Activated naive CD8-positive, alpha-beta T cell treated with anti-CD3 and anti-CD28 coated beads, Interleukin-2, amount 10 ng/mL, durations not matched to agents 7 days and 5 days (primary cell): ENCODE data around the gene FREY1. TPM values are rescaled to one million over a fixed set of nuclear protein-coding genes. Genes with fewer than 3 reads are reported as not detected.

ENCODE experiments used
- ATAC-seq: fragments of 150-1000 bp; cut with Tn5 transposase; one replicate; pipeline ENCODE4 v1.10.0; 2021; ENCODE audit warnings: low read depth, moderate library complexity
- POLR2A ChIA-PET: fragments of 350-600 bp; sonication (Branson Sonifier 250); formaldehyde crosslinking; loops from one replicate; lab custom pipeline; 2021; ENCODE audit warnings: antibody characterized with exemption; lab: Charles Lee
- DNase-seq: peaks from one replicate; pipeline ENCODE4 v3.0.0; 2021
- H3K27ac Mint-ChIP-seq: one replicate; pipeline ENCODE4 v1.8.0; 2022; ENCODE audit warnings: mild to moderate bottlenecking, mixed read lengths
- H3K27me3 Mint-ChIP-seq: one replicate; pipeline ENCODE4 v1.8.0; 2022; ENCODE audit warnings: mild to moderate bottlenecking, moderate library complexity, mixed read lengths
- H3K36me3 Mint-ChIP-seq: one replicate; pipeline ENCODE4 v1.8.0; 2021; ENCODE audit warnings: mild to moderate bottlenecking, mixed read lengths
- H3K4me1 Mint-ChIP-seq: one replicate; pipeline ENCODE4 v1.8.0; 2021; ENCODE audit warnings: mixed read lengths
- H3K4me3 Mint-ChIP-seq: one replicate; pipeline ENCODE4 v1.8.0; 2022; ENCODE audit warnings: mild to moderate bottlenecking, moderate library complexity, mixed read lengths
- H3K9me3 Mint-ChIP-seq: one replicate; pipeline ENCODE4 v1.8.0; 2021; ENCODE audit warnings: mixed read lengths
- total RNA-seq, 2 experiments: library from RNA; stranded (reverse); gene quantifications; one replicate each; pipeline ENCODE4 v1.2.3, GENCODE V29; 2021

The FREY1 gene
- total RNA-seq, 2 experiments from 2014 or later, result 3.9 TPM

DNA sequence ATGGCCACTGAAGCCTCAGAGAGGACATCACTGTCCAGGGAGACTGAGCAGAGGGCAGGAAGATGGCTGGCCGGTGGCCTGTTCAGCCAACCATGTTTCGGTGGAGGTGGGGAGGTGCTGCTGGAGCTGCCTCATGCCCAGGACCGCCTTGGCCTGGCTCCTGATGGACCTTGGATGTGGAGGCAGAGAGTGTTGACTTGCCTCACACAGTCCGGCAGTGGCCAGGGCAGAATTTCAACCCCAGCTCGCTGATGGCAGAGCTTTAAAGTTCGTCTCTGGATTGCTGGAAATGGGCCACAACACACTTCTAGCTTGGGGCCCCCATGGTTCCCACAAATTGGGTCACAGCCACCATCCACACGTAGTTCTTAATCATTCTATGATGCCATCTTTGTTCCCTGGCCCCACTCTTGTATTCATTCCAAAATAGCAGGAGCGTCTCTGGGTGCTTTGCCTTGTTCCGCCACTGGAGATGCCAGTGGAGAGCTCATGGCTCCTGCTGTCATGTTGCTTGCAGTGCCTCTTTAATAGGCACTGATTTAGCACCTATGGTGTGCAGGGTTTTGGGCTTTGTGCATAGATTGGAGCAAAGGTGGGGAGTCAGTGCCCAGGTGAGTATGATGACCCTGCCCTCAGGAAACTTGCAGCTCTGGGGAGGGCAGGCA lies 16.1 kb downstream of the FREY1 start:
- Mint-ChIP-seq H3K27ac (no peak overlapping the region), H3K9me3 (no peaks in the 10 kb centered on the region), H3K36me3 (no peaks in the 10 kb centered on the region), H3K4me1 (no peaks in the 10 kb centered on the region), H3K27me3 (peaks cover 10% of the 10 kb centered on the region), H3K4me3 (no peak overlapping the region)
- ATAC-seq (no peak), DNase-seq (no peak)
- POLR2A ChIA-PET, result no interaction called here

- Mint-ChIP-seq H3K36me3 (no peaks in the 10 kb centered on the region), H3K4me1 (peaks cover 3% of the 10 kb centered on the region), H3K27ac (no peak overlapping the region), H3K27me3 (peaks cover 6% of the 10 kb centered on the region), H3K9me3 (no peaks in the 10 kb centered on the region), H3K4me3 (no peak overlapping the region)
- POLR2A ChIA-PET, result no interaction called here
- DNase-seq (no peak), ATAC-seq (no peak)
These were observed 17.1 kb downstream of the FREY1 start for GRCh38 chr11:45889966-45890365.

- ATAC-seq (no peak), DNase-seq (no peak)
- H3K4me3 Mint-ChIP-seq, result no peak overlapping the region
- POLR2A ChIA-PET, result no interaction called here
- H3K4me1 Mint-ChIP-seq, result peaks cover 4% of the 10 kb centered on the region
- H3K27me3 Mint-ChIP-seq, result peaks cover 7% of the 10 kb centered on the region
- no peak overlapping the region for H3K27ac Mint-ChIP-seq
- no peaks in the 10 kb centered on the region for H3K9me3 Mint-ChIP-seq
- no peaks in the 10 kb centered on the region for H3K36me3 Mint-ChIP-seq
These were observed 17.5 kb downstream of the FREY1 start for GRCh38 chr11:45889555-45889954.

GRCh38 chr11:45887587-45887986 lies 19.5 kb downstream of the FREY1 start:
- peaks cover 4% of the 10 kb centered on the region for H3K4me1 Mint-ChIP-seq
- H3K27me3 Mint-ChIP-seq, result peaks cover 9% of the 10 kb centered on the region
- POLR2A ChIA-PET, result no interaction called here
- no peak overlapping the region for H3K4me3 Mint-ChIP-seq
- DNase-seq (no peak), ATAC-seq (no peak)
- no peaks in the 10 kb centered on the region for H3K9me3 Mint-ChIP-seq
- no peaks in the 10 kb centered on the region for H3K36me3 Mint-ChIP-seq
- no peak overlapping the region for H3K27ac Mint-ChIP-seq

DNA sequence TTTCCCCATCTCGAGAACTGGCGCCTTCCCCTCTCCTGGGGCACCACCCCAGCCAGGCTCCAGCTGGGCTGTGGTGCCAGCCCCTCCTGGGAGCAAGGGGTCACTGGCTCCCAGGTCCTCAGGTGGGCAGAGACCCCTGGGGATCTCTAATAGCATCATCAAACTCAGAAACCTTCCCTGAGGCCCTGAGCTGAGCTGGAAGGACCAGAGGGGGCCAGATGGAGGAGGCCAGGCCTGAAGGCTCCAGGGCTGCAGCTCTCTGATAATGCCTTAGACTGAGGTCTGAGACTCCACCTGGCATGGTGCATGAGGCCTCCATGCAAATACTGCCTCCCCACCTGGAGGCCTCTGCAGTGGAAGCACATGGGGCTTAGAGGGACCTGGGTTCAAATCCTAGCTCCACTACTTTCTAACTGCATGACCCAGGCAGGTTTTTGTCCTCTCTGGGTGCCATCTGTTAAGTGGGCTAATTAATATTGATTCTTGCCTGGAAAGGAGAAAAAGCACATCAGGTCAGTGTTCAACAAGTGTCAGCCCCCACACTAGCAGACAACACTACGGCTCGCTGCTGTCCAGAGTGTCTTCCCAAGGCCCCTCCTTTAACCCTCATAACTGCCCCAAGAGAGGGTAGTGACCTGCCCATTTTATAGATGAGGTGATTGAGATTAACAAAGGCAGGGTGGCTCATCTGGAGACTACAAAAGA lies 20.1 kb downstream of the FREY1 start:
- Mint-ChIP-seq H3K27ac (no peak overlapping the region), H3K36me3 (no peaks in the 10 kb centered on the region), H3K27me3 (peaks cover 8% of the 10 kb centered on the region), H3K9me3 (no peaks in the 10 kb centered on the region), H3K4me3 (peak overlapping the region; percentile 10), H3K4me1 (peaks cover 4% of the 10 kb centered on the region)
- DNase-seq, result no peak
- no peak for ATAC-seq
- POLR2A ChIA-PET, result no interaction called here

- Mint-ChIP-seq H3K9me3 (no peaks in the 10 kb centered on the region), H3K36me3 (no peaks in the 10 kb centered on the region), H3K27me3 (peaks cover 7% of the 10 kb centered on the region), H3K27ac (no peak overlapping the region), H3K4me1 (peaks cover 4% of the 10 kb centered on the region), H3K4me3 (peak overlapping the region; percentile 10)
- POLR2A ChIA-PET, result no interaction called here
- DNase-seq (no peak), ATAC-seq (no peak)
These were observed 20.9 kb downstream of the FREY1 start for GRCh38 chr11:45885921-45886721.

DNA sequence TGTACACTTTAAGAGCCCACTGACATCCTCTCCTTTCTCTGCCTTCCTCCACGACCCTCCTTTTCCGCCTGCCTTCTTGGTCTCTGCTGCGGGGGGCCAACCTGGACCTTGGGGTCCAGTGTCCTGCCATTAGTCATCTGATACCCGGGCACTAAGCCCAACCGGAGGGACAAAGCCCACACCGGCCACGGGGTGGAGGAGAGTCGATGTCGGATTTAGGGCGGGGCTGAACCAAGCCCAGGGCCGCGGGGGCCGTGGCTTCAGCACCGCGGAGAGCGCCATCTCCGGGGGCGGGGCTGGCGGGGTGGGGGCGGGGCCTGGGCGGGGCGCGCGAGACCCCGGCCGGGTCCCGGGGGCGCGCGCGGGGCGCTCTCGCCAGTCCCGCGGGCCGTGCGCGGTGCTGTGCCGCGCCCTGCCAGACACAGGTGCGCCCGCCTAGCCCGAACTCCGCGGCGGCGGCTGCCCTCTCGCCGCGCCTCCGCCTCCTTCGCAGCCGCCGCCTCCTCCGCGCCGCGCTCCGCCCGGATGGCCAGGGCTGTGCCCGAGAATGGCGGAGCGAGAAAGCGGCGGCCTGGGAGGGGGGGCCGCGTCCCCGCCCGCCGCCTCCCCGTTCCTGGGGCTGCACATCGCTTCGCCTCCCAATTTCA lies 21.7 kb downstream of the FREY1 start, which contains the start of gene MAPK8IP1:
MAPK8IP1 (plus strand) TSS at position 378 of the 647 bp plus-strand sequence; CDS start at position 548, 170 bp downstream.
- Mint-ChIP-seq H3K27ac (no peak within 1 kb of the TSS), H3K4me3 (peak within 1 kb of the TSS; percentile 73), H3K4me1 (peaks cover 4% of the 10 kb centered on the region), H3K27me3 (peaks cover 6% of the 10 kb centered on the region), H3K9me3 (no peaks in the 10 kb centered on the region), H3K36me3 (no peaks in the 10 kb centered on the region)
- POLR2A ChIA-PET, result no interaction called here
- ATAC-seq (peak; percentile 80), DNase-seq (peak; percentile 80)

- H3K27me3 Mint-ChIP-seq, result peaks cover 3% of the 10 kb centered on the region
- no peak overlapping the region for H3K27ac Mint-ChIP-seq
- H3K4me3 Mint-ChIP-seq, result peak overlapping the region; percentile 73
- ATAC-seq (no peak), DNase-seq (no peak)
- peaks cover 4% of the 10 kb centered on the region for H3K4me1 Mint-ChIP-seq
- POLR2A ChIA-PET, result no interaction called here
- H3K9me3 Mint-ChIP-seq, result no peaks in the 10 kb centered on the region
- no peaks in the 10 kb centered on the region for H3K36me3 Mint-ChIP-seq
These were observed 22.4 kb downstream of the FREY1 start for GRCh38 chr11:45884596-45885185.

DNA sequence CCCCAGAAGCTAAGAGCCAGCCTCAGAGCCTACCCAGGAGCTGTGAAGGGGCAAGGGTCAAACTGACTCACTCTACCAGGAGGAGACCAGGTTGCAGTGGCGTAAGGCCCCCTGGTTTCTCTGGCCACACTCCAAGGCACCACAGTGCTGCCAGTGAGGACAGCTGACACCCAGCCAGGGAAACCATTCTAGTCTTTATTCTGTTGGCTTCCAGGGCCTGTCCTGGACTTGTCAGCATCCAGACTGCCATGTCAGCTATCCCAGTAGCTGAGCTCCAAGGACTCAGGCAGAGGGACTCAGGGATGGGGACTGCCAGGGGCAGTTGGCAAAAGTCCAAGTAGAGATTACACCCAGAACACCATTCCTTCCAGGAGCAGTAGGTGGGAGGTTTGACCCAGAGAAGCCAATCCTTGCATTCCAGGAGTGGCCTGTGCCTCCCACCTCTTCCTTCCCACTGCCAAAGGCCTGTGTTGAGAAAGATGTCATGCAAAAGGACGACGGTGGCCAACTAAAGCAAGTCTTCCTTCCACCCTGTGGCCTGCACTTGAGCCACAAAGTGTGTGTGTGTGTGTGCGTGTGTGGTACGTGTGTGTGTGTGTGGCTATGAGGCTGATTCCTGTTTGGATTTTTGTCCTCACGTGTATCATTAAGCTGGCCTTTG lies 25.2 kb downstream of the FREY1 start:
- DNase-seq (no peak), ATAC-seq (no peak)
- peaks cover 2% of the 10 kb centered on the region for H3K36me3 Mint-ChIP-seq
- H3K9me3 Mint-ChIP-seq, result no peaks in the 10 kb centered on the region
- peaks cover 3% of the 10 kb centered on the region for H3K27me3 Mint-ChIP-seq
- POLR2A ChIA-PET, result no interaction called here
- H3K4me1 Mint-ChIP-seq, result peaks cover 4% of the 10 kb centered on the region
- H3K4me3 Mint-ChIP-seq, result no peak overlapping the region
- H3K27ac Mint-ChIP-seq, result no peak overlapping the region

- ATAC-seq (no peak), DNase-seq (no peak)
- no peaks in the 10 kb centered on the region for H3K9me3 Mint-ChIP-seq
- peaks cover 4% of the 10 kb centered on the region for H3K4me1 Mint-ChIP-seq
- POLR2A ChIA-PET, result no interaction called here
- H3K27me3 Mint-ChIP-seq, result peaks cover 3% of the 10 kb centered on the region
- H3K27ac Mint-ChIP-seq, result no peak overlapping the region
- H3K4me3 Mint-ChIP-seq, result no peak overlapping the region
- H3K36me3 Mint-ChIP-seq, result peaks cover 6% of the 10 kb centered on the region
These were observed 26.1 kb downstream of the FREY1 start for GRCh38 chr11:45880772-45881570.

DNA sequence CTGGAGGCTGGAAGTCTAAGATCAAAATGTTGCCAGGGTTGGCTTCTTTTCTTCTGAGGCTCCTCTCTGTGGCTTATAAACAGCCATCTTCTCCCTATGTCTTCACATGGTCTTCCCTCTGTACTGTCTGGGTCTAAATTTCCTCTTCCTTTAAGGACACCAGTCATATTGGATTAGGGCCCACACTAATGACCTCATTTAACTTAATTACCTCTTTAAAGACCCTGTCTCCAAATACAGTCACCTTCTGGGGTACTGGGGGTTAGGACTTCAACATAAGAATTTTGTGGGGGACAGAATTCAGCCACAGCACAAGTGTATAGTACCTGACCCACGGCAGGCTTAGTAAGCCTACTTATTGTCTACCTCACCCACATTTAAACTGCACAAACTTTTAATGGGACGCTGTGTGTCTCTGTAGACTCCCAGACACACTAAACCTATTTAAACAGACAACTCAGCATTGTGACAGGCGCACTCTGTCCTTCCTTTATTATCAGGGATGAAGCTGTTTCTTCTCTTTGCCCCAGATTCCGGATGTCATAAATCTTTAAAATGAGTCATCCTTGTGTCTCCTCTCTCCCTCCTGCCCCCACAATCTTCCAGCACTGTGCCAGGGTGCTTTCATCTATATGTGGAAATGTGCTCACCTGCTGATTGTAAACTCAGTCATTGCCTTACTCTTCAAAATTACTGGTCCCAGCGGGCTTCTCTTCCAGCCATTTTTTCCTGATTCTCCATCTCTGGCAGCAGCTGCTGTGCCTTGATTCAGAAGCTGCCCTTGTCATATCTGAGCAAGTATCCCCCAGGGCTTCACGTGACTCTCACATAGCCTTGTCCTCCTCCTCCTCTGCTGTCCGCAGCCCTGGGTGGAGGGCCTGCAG lies 27.0 kb downstream of the FREY1 start:
- DNase-seq, result no peak
- Mint-ChIP-seq H3K27me3 (peaks cover 3% of the 10 kb centered on the region), H3K36me3 (peaks cover 8% of the 10 kb centered on the region), H3K9me3 (no peaks in the 10 kb centered on the region), H3K27ac (no peak overlapping the region), H3K4me1 (peaks cover 2% of the 10 kb centered on the region), H3K4me3 (no peak overlapping the region)
- POLR2A ChIA-PET, result no interaction called here
- ATAC-seq, result no peak
